Measurements from ENCODE around the gene C20orf173.

DNA sequence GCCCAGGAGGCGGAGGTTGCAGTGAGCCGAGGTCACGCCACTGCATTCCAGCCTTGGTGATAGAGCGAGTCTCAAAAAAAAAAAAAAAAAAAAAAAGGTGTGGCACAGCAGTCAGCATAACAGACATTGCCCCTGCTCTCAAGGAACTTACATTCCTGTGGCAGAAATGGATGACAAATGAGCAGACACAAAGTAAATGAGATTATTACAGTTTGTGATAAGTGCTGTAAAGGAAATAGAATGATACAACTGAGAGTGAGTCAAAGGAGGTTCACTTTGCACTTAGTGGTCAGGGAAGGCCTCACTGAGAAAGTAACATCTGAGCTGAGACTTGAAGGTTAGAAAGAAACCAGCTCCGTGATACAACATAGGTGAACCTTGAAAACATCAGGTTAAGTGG is 37.6 kb downstream of the C20orf173 start:
- TF ChIP-seq, protein P1, sequence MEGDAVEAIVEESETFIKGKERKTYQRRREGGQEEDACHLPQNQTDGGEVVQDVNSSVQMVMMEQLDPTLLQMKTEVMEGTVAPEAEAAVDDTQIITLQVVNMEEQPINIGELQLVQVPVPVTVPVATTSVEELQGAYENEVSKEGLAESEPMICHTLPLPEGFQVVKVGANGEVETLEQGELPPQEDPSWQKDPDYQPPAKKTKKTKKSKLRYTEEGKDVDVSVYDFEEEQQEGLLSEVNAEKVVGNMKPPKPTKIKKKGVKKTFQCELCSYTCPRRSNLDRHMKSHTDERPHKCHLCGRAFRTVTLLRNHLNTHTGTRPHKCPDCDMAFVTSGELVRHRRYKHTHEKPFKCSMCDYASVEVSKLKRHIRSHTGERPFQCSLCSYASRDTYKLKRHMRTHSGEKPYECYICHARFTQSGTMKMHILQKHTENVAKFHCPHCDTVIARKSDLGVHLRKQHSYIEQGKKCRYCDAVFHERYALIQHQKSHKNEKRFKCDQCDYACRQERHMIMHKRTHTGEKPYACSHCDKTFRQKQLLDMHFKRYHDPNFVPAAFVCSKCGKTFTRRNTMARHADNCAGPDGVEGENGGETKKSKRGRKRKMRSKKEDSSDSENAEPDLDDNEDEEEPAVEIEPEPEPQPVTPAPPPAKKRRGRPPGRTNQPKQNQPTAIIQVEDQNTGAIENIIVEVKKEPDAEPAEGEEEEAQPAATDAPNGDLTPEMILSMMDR (conservative IDR thresholded peaks at IDR 0.05 in 1 of 2, IDR thresholded peaks at IDR 0.05 in 1 of 2; ENCODE audit: extremely low read depth in 1 of 2, insufficient read depth in 1 of 2, low read depth in 1 of 2, low read length in 2 of 2): no peak
- no peak for TF ChIP-seq EZH2 (IDR thresholded peaks at IDR 0.05; ENCODE audit: borderline replicate concordance, low read length)

Data from mammary epithelial cell (primary cell).